ENCODE data around the gene RNF220.

Gene RNF220

DNA sequence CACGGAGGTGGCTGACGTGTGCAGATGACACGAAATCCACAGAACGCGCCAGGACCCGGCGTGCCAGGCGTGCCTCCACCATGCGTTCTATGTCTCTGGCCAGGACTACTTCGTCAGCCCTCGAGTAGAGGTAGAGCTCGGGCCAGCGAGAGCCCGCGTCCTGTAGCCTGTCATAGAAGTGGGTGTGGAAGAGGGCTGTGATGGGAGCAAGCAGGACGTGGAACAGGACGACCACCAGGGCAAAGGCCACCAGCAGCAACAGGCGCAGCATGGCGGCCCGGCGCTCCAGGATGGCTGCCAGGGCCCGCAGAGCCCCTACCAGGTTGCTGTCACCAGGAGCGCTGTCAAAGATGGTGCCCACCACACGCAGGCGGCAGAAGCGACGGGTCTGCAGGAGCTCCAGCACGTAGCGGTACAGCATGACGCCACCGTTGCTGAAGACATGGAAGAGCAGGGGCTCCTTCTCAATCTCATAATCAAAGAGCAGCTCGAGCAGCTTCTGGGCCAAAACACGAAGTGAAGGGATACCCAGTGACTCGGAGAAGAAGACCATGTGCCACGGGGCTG is 249.6 kb downstream of the RNF220 start:
- in situ Hi-C loops (cut with MboI; ENCODE audit: low pct_unique_long_range_greater_than_20kb, low sequenced_read_pairs, unreplicated experiment), result no loop called here
- TF ChIP-seq, protein P1, sequence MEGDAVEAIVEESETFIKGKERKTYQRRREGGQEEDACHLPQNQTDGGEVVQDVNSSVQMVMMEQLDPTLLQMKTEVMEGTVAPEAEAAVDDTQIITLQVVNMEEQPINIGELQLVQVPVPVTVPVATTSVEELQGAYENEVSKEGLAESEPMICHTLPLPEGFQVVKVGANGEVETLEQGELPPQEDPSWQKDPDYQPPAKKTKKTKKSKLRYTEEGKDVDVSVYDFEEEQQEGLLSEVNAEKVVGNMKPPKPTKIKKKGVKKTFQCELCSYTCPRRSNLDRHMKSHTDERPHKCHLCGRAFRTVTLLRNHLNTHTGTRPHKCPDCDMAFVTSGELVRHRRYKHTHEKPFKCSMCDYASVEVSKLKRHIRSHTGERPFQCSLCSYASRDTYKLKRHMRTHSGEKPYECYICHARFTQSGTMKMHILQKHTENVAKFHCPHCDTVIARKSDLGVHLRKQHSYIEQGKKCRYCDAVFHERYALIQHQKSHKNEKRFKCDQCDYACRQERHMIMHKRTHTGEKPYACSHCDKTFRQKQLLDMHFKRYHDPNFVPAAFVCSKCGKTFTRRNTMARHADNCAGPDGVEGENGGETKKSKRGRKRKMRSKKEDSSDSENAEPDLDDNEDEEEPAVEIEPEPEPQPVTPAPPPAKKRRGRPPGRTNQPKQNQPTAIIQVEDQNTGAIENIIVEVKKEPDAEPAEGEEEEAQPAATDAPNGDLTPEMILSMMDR (IDR thresholded peaks at IDR 0.05; ENCODE audit: extremely low read depth, insufficient read depth, missing control alignments), result no peak
- DNase-seq (ENCODE audit: low spot score), result no peak

DNA sequence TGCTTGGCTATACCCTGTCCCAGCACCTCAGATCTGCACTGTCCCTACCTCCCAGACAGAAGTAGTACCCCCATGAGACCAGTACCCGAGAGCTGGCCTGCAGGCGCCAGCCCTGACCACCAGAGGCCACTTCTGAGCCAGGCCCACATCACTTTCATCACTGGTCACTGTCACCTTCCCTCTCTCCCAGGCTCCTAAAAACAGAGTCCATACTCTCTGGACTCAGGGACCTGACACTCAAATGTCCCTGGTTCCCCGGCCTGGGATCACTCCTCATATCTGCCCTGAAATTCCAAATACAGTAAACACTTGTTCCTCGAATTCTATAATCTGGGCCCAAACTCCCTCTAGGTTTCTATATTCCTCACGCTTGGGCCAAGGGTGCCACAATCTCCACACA is 250.6 kb downstream of the RNF220 start:
- TF ChIP-seq, protein P1 (IDR thresholded peaks at IDR 0.05; ENCODE audit: extremely low read depth, insufficient read depth, missing control alignments), result peak; percentile 81
- in situ Hi-C loops (cut with MboI; ENCODE audit: low pct_unique_long_range_greater_than_20kb, low sequenced_read_pairs, unreplicated experiment), result no loop called here
- no peak for DNase-seq (ENCODE audit: low spot score)

DNA sequence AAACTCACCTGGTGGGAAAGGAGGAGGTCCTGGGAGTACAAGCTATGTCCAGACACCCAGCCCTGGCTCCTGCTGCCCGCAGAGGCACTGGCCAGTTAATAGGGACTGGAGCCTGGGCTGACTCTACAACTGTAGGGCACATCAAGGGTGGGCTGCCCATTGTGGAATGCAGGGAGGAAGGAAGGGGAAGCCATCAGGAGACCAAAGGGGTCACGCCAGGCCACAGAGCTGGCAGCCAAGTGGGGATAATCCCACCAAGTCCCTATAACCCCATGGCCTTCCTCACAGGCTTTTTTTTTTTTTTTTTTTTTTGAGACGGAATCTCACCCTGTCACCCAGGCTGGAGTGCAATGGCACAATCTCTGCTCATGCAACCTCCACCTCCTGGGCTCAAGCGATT is 254.5 kb downstream of the RNF220 start:
- TF ChIP-seq, protein P1 (IDR thresholded peaks at IDR 0.05; ENCODE audit: extremely low read depth, insufficient read depth, missing control alignments), result no peak
- no peak for DNase-seq (ENCODE audit: low spot score)
- in situ Hi-C loops (cut with MboI; ENCODE audit: low pct_unique_long_range_greater_than_20kb, low sequenced_read_pairs, unreplicated experiment), result no loop called here

DNA sequence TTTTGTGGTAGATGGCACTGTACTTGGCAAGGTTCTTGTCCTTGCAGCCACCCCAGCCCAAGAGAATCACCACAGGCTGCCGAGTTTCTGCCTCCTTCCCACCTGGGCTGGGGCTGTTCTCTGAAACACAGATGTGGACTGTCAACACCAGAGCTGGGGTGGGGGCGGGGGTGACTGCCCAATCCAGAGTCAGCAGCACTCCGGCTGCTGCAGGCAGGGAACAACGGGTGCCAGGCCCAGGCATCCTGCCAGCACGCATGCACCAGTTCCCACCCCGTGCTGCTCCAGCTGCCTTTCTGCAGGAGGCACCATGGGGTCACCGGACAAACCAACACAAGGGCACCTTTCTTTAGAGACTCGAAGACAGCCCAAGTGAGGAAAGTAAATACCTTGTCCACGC is 255.1 kb downstream of the RNF220 start:
- DNase-seq (ENCODE audit: low spot score), result no peak
- in situ Hi-C loops (cut with MboI; ENCODE audit: low pct_unique_long_range_greater_than_20kb, low sequenced_read_pairs, unreplicated experiment), result no loop called here
- TF ChIP-seq, protein P1 (IDR thresholded peaks at IDR 0.05; ENCODE audit: extremely low read depth, insufficient read depth, missing control alignments), result no peak

DNA sequence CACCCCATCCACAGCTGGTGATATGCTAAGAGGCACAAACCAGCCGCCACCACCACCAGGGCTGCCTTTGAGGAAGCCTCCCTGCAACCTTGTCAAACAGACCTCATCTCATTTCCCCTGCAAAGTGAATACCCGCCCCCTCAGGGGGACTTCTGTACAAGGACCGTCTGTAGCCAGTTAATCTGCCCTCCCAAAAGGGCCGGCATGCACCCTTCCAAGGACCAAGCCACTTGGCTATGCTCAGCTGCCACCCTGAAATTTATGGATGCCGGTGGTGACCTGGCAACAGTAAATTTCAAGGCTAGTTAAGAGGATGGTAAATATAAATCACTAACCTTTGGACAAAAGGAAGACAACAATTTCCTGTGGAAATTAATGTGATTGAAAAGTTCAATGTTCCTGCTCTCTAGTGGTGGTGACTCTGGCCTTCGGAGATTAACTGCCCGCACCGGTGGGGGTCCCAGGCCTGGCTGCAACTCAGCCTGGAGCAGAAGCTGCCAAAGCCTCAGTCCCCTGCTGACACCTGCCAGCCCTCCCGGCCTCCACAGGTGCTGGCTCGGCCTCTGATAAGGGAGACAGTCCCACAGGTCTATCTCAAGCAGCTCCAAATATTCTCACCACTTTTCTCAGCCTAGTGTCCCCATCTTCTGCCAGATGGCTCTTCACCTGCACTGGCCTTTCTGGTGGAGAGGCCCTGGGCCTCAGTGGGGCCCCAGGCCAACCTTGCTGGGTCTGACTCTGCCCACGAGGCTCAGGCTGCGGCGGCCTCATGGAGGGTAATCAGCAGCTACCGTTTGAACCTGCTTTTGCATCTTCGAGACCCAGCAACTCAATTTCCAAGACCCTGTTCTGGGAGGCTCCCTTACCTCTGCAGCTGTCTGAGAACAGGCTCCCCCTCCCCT is 257.0 kb downstream of the RNF220 start:
- TF ChIP-seq, protein P1 (IDR thresholded peaks at IDR 0.05; ENCODE audit: extremely low read depth, insufficient read depth, missing control alignments), result no peak
- no peak for DNase-seq (ENCODE audit: low spot score)

DNA sequence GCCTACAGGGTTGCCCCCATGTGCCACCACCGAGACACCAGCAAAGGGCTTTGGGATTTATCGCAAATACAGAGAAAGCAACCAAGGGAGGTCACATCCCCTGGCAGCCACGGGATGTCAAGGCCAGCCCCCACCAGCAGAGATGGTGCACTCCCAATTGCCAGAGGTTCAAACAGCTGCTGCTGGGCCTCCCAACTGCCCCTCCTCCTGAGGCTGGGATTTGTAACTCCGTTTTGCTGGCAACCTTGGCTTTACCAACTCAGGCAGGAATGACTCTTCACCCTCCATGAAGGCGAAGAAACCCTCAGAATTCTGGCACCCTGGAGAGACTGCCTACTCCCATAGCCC is 257.6 kb downstream of the RNF220 start:
- no peak for DNase-seq (ENCODE audit: low spot score)
- TF ChIP-seq, protein P1 (IDR thresholded peaks at IDR 0.05; ENCODE audit: extremely low read depth, insufficient read depth, missing control alignments), result no peak
- in situ Hi-C loops (cut with MboI; ENCODE audit: low pct_unique_long_range_greater_than_20kb, low sequenced_read_pairs, unreplicated experiment), result no loop called here

More for the DNA sequence above, 257.0 kb downstream of the RNF220 start:
- in situ Hi-C loops (cut with MboI; ENCODE audit: low pct_unique_long_range_greater_than_20kb, low sequenced_read_pairs, unreplicated experiment), result no loop called here

Measured in GM13977 (cell line).